Measurements from ENCODE around the gene WSCD1. TPM values are rescaled to one million over a fixed set of nuclear protein-coding genes. Genes with fewer than 3 reads are reported as not detected.

The WSCD1 gene
- total RNA-seq, 2 donors from 2014 or later = 1.8 to 5.5 TPM

DNA sequence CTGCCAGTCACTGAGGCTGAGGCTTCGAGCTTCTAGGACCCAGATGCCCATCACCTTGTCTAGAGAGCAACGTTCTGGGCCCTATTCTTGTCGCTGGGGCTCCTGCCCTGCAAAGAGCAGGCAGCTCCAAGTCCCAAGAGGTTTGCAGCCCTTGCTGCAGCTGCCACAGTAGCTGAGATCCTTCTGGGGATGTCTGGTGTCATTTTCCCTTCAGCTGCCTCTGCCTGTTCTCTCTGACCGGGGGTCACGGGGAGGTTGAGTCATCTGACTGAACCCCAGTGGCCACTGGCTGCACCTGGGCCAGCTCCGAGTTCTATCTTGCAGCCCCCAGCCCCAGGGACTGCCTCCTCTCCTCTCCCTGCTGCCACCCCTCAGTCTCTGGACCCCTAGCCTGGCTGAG, 4.9 kb downstream of the WSCD1 start:
- TF ChIP-seq, protein P1, sequence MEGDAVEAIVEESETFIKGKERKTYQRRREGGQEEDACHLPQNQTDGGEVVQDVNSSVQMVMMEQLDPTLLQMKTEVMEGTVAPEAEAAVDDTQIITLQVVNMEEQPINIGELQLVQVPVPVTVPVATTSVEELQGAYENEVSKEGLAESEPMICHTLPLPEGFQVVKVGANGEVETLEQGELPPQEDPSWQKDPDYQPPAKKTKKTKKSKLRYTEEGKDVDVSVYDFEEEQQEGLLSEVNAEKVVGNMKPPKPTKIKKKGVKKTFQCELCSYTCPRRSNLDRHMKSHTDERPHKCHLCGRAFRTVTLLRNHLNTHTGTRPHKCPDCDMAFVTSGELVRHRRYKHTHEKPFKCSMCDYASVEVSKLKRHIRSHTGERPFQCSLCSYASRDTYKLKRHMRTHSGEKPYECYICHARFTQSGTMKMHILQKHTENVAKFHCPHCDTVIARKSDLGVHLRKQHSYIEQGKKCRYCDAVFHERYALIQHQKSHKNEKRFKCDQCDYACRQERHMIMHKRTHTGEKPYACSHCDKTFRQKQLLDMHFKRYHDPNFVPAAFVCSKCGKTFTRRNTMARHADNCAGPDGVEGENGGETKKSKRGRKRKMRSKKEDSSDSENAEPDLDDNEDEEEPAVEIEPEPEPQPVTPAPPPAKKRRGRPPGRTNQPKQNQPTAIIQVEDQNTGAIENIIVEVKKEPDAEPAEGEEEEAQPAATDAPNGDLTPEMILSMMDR (IDR thresholded peaks at IDR 0.05) = no peak
- H3K27ac ChIP-seq = no peak overlapping the region
- no peaks in the 10 kb centered on the region for H3K36me3 ChIP-seq
- H3K27me3 ChIP-seq = no peaks in the 10 kb centered on the region
- H3K9me3 ChIP-seq = no peaks in the 10 kb centered on the region
- peaks cover 0 to 12% of the 10 kb centered on the region in 2 donors for H3K4me1 ChIP-seq
- DNase-seq (ENCODE audit: low spot score) = no peak
- no peak overlapping the region for H3K4me3 ChIP-seq

DNA sequence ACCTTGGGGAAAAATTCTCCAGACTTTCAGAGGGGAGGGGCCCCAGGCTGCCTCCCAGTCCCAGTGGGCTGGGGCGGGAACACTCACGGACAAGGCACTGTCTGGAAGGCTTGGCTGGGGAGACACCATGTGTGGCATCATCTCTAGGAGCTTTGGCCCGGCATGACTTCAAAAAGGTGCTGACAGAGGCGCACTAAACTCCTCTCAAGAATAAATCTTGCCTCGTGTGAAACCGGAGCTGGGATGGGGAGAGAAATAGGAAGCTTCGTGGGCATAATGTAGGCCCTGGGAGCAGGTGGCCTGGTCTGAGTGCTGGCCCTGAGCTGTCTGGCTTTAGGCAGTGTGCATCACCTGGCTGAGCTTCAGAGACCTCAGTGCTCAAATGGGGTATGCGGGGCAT, 5.7 kb downstream of the WSCD1 start:
- H3K4me1 ChIP-seq = peaks cover 0 to 9% of the 10 kb centered on the region in 2 donors
- DNase-seq (ENCODE audit: low spot score) = no peak
- TF ChIP-seq, protein P1 (IDR thresholded peaks at IDR 0.05) = no peak
- no peaks in the 10 kb centered on the region for H3K36me3 ChIP-seq
- H3K27ac ChIP-seq = no peak overlapping the region
- no peak overlapping the region for H3K4me3 ChIP-seq
- H3K9me3 ChIP-seq = no peaks in the 10 kb centered on the region
- H3K27me3 ChIP-seq = no peaks in the 10 kb centered on the region

DNA sequence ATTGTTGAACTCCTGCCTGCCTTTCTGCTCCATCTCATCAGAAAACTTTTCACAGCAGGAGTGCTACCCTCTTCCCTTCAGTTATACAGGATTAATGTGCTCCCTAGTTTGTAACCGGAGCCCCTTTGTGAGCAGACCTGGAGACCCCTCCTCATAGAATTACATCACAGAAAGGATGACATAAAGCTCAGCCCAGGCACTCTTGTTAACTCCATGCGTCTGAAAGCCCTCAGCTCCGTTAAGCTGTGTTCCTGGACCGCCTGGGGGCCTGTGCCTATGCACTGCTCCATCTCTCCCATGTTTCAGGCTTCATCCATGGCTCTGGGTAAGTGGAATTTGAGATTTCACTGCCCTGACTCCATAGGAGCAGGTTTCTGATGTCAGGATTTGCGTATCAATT, 7.6 kb downstream of the WSCD1 start:
- Histone ChIP-seq H3K36me3 (no peaks in the 10 kb centered on the region), H3K27ac (no peak overlapping the region), H3K9me3 (no peaks in the 10 kb centered on the region), H3K4me1 (no peaks in the 10 kb centered on the region), H3K27me3 (no peaks in the 10 kb centered on the region), H3K4me3 (no peak overlapping the region)
- no peak for DNase-seq (ENCODE audit: low spot score)
- TF ChIP-seq, protein P1 (IDR thresholded peaks at IDR 0.05) = no peak

DNA sequence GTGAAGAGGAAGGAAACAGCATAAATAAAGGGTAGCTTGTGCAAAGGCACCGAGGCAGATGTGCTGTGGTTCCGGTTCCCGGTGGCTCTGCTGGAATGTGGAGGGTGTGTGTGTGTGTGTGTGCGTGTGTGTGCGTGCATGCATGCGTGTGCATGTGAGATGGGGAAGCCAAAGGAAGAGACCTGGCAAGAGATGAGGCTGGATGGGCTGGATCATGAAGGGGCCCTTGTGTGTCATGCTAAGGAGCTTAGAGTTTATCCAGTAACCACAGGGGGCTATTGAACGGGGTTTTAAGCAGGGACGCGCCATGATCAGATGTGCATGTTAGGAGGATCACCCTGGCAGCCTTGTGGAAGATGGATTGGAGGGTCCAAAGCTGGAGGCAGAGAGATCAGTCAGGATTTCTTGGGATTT, 8.3 kb downstream of the WSCD1 start:
- no peaks in the 10 kb centered on the region for H3K27me3 ChIP-seq
- H3K4me1 ChIP-seq = no peaks in the 10 kb centered on the region
- H3K4me3 ChIP-seq = no peak overlapping the region
- no peaks in the 10 kb centered on the region for H3K36me3 ChIP-seq
- H3K9me3 ChIP-seq = no peaks in the 10 kb centered on the region
- DNase-seq (ENCODE audit: low spot score) = no peak
- TF ChIP-seq, protein P1 (IDR thresholded peaks at IDR 0.05) = no peak
- no peak overlapping the region for H3K27ac ChIP-seq

DNA sequence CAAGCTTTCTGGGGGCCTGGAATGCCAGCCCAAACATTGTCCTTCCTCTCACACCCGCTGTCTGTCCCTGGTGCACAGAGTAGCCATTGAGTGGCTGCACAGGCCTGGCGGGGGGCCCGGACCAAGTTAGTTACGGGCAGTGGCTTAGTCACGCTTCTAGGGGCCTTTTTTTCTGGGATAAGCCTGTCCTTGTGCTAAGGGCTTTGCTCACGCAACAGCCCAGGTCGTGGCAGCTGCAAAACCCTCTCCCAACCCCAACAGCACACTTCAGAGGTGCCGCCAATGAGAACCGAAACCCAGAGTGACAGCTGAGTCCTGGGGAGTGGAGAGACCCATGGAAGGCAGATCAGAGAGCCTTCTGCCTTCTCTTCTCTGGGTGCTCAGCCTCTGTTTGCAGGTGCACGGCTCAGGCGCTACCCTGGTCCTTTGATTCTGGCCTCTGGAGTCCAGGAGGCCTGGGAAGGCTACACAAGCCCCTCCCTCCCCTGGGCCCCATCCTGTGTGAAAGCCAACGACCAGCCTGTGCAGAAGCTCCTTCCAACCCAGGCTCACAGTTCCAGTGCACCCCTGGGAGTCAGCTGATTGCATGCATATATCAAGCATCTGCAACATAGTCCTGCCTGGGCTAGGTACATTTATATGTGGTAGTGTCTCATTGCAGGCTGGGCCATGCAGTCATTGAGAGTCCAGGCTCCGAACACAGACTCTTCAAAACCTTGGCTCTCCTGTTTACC, 9.1 kb downstream of the WSCD1 start:
- Histone ChIP-seq H3K27ac (no peak overlapping the region), H3K36me3 (no peaks in the 10 kb centered on the region), H3K9me3 (no peaks in the 10 kb centered on the region), H3K4me1 (no peaks in the 10 kb centered on the region), H3K27me3 (no peaks in the 10 kb centered on the region), H3K4me3 (no peak overlapping the region)
- TF ChIP-seq, protein P1 (IDR thresholded peaks at IDR 0.05) = no peak
- DNase-seq (ENCODE audit: low spot score) = no peak

DNA sequence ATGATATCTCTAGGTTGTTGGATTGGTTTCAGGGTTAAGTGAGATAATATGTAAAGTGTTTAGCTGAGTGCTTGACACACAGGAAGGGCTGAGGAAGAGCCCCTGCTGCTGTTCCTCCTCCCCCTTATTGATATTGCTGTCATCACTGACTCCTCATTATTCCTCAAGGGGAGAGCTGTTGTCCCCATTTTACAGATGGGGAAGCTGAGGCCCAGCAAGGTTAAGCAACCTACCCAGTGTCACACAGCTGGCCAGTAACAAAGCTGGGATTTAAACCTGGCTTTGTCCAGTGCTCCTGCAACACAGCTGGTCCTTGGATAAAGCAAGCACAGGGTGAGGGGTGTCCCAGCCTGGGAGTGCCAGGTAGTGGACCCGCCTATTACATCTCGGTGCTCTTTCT, 9.8 kb downstream of the WSCD1 start:
- TF ChIP-seq, protein P1 (IDR thresholded peaks at IDR 0.05) = no peak
- H3K4me3 ChIP-seq = no peak overlapping the region
- H3K27me3 ChIP-seq = no peaks in the 10 kb centered on the region
- H3K36me3 ChIP-seq = no peaks in the 10 kb centered on the region
- no peak overlapping the region for H3K27ac ChIP-seq
- no peak for DNase-seq (ENCODE audit: low spot score)
- H3K9me3 ChIP-seq = no peaks in the 10 kb centered on the region
- no peaks in the 10 kb centered on the region for H3K4me1 ChIP-seq

Measured in right atrium auricular region (tissue), 2 donors.